Stimulated activated CD4-positive, alpha-beta T cell treated with anti-CD3 and anti-CD28 coated beads, Interleukin-15, amount 100 ng/mL, for 24 hours (primary cell): Measurements from ENCODE around the gene PRKCB.
"Not testable (repeated sequence)": the region's sequence is repeated elsewhere in the genome, so short reads cannot be mapped to it uniquely, and the experiment has no call there.

Source experiments
- DNase-seq: peaks from one replicate; pipeline ENCODE4 v3.0.0-alpha.2; 2020

The PRKCB gene

DNA sequence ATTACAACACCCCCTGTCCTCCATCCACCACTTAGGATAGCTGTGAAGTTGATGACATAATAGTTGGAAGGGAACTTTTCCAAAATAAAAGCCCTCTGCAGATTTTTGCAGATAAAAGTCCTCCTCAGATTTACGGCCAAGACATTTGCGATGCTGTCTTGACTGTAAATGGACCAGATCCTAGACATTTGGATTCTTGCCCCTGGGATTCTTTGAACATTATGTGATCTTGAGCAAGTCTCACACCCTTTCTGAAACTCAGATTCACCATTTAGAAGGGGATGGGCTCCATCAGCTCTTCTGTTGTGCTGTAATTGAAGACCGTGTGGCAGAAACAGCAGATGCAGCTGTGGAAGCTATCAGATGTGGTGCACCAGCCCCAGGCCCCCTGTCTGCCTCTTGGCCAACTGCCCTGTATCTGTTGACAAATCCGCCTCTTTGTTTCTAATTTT lies 266.5 kb downstream of the PRKCB start:
- no peak for DNase-seq

DNA sequence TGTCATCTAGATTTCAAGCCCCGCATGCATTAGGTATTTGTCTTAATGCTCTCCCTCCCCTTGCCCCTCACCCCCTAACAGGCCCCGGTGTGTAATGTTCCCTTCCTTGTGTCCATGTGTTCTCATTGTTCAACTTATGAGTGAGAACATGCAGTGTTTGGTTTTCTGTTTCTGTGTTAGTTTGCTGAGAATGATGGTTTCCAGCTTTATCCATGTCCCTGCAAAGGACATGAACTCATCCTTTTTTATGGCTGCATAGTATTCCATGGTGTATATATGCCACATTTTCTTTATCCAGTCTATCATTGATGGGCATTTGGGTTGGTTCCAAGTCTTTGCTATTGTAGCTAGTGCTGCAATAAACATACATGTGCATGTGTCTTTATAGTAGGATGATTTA lies 269.7 kb downstream of the PRKCB start:
- not testable (repeated sequence) for DNase-seq

DNA sequence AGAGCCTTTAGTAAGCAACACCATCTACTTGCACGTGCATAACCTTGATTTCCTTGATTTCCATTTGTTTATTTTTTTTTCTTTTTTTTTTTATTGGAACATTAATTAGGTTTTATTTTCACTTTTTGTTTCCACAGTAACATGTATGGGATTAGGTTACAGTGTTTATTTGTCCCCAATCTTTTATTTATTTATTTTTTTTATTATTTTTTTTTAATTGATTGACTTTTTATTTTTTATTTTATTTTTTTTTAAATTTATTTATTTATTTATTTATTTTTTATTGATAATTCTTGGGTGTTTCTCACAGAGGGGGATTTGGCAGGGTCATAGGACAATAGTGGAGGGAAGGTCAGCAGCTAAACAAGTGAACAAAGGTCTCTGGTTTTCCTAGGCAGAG lies 272.3 kb downstream of the PRKCB start:
- not testable (repeated sequence) for DNase-seq

DNA sequence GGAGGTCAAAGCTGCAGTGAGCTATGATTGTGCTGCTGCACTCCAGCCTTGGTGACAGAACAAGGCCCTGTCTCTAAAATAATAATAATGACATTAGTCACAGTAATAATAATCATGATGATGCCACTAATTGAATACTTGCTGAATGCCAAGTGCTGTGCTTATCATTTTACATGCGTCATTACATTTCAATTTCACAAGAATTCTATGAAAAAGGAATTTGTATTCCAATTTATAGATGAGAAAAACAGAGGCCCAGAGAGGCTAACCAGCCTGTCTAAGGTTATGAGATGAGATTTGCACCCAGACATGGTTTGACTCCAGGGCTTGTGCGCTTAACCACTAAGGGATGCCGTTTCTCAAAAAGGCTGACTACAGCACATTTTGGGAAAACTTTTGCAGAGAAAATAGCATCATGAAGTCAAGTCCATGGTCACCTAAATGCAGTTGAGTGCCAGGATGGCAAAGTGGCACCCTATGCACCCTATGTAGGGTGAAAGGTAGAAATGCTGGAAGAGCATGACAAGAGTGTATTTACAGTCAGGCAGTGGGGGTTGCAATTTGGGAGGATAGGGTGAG lies 276.0 kb downstream of the PRKCB start:
- no peak for DNase-seq

DNA sequence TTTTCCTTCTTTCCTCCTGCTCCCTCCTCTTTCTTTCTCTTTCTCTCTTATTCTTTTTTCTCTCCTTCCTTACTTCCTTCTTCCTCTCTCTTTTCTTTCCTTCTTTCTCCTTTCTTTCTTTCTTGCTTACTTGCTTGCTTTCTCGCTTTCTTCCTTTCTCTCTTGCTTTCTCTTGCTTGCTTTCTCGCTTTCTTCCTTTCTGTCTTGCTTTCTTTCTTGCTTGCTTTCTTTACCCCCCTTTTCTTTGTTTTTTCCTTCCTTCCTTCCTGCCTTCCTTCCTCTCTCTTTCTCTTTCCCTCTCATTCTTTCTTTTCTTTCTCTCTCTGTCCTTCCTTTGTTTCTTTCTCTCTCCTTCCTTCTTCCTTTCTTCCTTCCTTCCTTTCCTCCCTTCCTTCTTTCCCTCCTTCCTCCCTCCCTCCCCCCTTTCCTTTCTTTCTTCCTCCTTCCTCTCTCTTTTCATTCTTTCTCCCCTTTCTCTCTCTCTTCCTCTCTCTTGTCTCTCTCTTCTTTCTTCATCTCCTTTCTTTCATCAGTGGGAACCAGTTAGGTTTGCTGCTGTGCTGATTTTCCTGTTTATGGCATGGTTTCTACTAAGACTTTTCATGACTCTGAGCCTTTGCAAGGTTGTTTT lies 277.4 kb downstream of the PRKCB start:
- no peak for DNase-seq

DNA sequence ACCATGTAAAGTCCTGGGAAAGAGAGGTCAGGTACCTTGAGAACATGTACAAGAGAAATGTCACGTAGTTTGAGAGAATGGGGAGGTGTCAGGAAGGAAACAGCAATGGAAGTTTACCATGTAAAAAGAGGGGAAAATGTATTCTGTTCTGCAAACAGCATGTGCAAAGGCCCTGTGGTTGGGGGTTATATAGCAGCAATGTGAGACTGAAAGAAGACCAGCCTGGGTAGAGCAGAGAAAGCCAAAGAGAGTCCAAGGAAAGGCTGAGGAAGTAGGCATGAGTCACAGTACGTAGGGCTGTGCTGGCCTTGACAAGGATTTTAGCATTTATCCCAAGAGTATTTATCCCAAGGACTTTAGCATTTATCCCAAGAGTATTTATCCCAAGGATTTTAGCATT lies 279.1 kb downstream of the PRKCB start:
- no peak for DNase-seq

DNA sequence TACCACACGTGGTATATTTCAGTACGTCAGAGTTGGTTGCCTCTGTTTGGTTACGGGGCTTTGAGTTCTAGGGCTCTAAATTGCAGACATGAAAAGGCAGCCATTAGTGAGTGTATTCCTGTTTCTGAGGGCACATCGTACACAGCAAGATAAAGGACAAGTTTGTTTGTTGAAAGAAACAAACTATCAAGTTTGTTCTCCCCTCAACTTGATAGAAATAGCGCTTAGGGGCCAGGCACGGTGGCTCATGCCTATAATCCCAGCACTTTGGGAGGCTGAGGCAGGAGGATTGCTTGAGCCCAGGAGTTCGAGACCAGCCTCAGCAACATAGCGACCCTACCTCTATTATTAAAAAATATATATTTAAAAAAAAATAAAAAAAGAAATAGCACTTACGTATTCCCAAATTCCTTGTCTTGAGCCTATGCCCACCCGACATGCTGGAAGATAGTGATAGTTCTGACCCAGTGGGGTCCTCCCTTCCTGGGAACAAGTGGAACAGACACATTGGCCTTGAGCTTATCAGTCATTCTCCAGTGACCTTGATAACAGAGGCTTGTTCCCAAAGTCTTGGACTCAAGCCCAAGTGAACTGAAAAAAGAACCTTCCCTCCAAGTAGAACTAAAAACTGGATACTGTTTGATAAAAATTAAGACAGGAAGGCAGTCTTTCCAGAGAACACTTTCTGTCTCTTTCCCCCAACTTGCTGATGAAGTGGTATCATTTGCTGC lies 280.4 kb downstream of the PRKCB start:
- DNase-seq, result no peak

DNA sequence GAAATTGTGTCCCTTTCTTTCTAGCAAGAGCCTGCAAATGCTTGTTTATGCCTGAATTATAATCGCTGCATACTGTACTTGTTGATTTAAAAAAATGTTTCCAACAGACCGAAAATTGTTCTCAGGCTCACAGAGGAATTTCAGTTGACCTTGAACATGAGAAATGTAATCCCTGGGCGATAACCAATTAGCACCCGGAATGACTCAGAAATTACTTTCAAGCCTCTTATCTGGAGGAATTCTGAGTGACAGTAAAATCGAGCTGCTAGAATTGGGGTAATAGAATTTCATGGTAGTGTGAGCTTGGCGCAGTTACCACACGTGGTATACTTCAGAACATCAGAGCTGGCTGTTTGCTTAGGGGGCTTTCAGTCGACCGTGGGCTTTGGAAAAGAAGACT lies 281.2 kb downstream of the PRKCB start:
- DNase-seq, result no peak

DNA sequence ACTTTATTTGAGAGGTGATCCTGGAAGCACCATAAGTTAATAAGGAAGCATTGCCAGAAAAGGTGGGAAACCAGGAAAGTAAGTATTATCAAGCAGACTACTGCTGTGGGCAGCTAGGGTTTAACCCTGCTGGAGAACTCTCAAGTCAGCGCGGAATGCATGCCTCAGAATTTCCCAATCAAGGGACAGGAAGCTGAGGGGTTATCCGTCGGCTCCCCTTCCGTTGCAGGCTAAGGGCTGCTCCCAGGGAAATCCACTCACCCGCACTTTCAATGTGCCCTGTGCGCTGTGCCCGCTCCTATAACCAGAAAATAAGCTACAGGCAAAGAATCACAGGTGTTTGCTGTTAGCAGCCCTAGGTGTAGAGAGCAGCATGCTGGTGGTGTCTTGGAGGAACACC lies 281.9 kb downstream of the PRKCB start:
- no peak for DNase-seq

DNA sequence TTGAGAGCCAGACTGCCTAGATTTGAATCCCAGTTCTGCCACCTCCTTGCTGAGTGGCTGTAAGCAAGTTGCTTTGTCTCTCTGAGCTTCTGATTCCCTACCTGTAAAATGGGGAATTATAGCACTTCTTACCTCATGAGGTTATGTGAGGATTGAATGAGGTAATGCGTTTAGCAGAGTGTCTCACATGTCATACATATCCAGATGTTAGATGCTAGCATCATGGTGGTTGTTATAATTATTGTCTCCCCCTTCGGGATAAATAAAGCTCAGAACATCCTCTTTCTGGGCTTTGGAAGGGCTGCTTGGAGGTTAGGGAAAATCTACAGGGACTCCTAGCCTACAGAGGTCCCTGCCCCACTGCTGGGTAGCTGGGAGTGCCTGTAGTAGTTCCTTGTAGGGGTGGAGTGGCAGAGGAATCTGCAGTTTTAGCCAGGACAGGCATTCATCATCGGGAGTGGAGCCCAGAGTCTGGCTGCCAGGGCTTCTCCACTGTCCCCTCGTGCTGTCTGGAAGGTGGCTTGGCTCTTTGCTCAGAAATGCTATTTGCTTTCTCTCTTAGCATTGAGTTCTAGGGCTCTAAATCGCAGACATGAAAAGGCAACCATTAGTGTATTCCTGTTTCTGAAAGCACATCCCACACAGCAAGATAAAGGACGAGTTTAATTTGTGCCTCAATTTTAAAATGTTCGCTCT lies 282.5 kb downstream of the PRKCB start:
- DNase-seq, result no peak

DNA sequence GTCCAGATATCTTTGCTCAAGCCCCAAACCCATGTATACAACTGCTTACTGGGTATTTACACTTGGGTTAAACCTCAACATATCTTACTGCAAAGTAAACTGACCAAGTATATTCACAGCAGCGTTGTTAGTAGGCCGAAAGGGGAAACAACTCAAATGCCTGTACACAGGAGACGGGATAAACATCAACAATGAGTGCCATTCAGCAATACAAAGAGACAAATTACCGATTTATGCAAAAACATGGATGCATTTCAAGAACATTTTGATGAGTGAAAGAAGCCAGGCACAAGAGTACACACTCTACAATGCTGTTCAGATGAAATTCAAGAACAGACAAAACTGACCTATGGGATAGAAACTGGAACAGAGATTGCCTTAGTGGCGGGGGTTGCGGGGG lies 284.0 kb downstream of the PRKCB start:
- no peak for DNase-seq

DNA sequence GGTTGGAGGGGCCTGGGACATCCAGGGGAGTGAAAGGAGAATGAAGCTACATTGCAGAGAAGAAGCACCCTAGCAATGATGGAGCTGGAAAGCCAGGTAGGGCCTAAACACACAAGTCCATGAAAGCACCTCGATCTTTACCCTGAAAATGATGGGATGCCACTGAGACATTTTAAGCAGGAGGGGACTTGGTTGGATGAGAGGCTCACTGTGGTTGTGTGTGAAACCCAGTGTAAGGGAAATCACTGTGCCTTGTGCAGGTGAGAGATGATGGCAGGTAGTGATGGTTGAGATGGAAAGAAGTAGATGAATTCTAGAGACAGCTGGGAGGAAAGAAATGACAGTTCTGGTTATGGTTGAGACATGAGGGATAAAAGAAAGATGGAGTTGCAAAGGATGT lies 287.5 kb downstream of the PRKCB start:
- DNase-seq, result no peak

DNA sequence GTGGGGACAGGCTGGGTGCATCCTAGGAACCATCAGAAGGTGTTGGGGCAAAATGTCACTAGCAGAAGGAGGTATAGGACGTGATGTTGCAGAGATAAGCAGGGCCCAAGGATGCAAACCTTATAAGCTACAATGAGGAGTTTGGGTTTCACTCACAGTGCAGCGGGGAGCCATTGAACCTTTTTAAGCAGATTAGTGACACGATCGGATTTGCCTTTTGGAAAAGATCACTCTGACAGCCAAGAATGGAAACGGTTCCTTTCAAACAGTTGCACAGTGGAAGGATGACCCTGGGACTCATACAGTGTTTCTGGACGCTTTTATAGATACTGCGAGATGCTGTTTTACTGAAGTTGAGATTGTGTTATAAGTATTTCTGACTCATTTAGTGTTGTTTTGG lies 288.5 kb downstream of the PRKCB start:
- no peak for DNase-seq

DNA sequence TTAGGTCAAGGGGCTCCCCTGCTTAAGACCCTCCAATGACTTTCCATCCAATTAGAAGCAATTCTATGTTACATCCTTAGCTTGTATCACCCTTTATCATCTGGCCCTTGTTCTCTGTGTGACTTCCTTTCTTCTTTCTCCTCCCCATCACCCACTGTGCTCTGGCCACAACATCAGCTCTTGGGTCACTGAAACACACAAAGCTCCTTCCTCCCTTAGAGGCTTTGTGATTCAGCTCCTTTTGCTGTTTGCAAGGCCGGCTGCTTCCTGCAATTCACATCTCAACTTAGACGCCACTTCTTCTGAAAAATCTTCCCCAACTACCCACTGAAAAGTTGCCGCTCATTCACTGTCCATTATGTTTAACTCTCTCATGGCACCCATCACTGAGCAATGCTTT lies 289.4 kb downstream of the PRKCB start:
- DNase-seq, result no peak

DNA sequence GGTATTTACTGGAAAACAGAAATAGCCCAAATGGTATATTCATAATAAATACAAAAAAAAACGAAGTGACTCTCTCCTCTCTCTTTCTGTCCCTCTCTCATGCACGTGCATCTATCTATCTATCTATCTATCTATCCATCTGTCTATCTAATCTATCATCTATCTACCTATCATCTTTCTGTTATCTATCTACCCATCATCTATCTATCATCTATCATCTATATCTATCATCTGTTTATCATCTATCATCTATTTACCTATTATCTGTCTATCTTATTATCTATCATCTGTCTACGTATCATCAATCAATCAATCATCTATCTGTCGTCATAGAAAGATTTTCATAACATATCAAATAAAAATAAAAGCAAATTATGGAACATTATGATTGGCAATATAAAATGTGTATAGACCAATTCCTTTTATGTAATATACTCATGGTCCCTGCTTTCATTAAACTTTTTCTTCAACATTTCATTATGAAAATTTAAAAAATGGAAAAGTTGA lies 293.7 kb downstream of the PRKCB start:
- no peak for DNase-seq

DNA sequence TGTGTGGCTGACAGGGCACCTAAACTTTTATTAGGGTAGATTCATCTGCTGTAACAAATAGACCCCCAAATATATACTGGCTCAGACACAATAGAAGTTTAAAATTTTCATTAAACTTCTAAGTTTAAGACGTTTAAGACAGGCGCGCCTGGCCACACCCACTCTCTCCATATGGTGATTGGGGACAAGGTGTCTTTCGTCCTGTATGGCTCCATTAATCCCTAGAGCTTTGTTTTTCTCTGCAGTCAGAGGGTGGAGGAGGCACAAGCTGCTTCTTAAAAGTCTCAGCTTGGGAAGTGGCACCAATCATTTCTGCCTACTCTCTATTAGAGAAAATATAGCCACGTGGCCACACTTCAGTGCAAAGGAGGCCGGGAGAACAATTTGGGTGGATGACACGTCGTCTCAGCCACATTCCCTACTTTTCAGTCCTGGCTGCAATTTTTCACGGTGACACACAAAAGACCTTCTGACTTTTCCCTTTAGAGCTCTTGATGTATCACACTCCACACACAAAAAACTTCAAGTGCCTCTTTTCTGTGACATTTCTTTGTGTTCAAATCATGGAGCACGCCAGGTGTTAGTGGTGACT lies 294.8 kb downstream of the PRKCB start:
- no peak for DNase-seq

DNA sequence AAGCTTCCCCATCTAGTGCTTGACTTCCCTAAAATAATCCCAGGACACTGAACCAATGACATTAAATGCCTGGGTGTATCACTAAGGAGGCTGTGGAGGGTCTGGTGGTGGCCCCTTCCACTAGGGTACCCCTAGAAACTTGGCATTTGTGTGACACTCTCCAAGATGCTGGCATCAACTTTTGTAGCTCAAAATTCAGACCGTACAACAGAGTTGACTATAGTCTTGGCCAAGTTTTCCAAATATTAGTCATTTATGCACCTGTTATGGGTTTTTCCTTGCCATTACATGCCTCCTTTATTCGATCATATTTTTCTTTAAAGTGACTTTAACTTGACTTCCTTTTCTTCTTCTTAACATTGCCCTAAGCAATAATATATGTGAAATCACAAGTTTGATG lies 295.5 kb downstream of the PRKCB start:
- DNase-seq, result no peak

DNA sequence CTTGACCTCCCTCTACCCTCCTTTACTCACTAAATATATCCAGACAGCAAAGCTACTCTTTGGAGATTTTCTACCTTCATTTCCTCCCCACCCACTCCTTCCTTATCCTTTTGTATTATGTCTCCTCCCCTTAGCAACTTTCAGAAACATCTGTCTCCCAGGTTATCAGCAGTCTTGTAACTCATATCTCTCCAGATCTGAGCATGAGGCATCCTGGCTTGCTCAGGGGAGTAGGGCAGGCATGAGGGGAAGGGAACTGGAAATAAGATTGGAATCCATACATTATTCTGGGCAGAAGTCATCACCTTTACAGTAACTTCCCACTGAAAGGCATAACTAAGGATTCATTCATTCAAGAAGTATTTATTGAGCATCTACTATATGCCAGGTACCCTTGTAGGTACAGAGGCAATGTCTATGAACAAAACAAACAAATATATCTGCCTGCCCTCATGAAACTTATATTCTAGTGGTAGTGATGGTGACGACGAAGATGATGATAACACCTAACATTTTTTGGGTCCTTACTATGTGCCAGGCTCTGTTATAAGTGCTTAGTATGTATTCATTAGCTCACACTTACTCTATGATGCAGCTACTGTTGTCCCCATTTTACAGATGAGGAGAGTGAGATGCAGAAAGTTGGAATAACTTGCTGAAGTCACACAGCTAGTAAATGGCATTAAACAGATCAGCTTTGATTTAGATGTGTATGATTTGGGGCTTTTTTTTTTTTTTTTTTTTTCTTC lies 296.4 kb downstream of the PRKCB start:
- no peak for DNase-seq

DNA sequence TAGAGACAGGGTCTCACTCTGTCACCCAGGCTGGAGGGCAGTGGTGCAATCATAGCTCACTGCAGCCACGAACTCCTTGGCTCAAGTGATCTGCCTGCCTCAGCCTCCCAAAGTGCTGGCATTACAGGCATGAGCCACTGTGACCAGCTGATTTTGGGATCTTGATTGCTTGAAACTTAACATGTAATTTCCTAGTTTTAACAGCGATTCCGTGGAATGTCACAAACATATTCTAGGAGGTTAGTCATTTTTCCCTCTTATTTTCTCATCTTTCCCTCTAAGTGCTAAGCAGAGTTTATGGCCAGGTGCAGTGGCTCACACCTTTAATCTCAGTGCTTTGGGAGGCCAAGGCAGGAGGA lies 297.0 kb downstream of the PRKCB start:
- no peak for DNase-seq

DNA sequence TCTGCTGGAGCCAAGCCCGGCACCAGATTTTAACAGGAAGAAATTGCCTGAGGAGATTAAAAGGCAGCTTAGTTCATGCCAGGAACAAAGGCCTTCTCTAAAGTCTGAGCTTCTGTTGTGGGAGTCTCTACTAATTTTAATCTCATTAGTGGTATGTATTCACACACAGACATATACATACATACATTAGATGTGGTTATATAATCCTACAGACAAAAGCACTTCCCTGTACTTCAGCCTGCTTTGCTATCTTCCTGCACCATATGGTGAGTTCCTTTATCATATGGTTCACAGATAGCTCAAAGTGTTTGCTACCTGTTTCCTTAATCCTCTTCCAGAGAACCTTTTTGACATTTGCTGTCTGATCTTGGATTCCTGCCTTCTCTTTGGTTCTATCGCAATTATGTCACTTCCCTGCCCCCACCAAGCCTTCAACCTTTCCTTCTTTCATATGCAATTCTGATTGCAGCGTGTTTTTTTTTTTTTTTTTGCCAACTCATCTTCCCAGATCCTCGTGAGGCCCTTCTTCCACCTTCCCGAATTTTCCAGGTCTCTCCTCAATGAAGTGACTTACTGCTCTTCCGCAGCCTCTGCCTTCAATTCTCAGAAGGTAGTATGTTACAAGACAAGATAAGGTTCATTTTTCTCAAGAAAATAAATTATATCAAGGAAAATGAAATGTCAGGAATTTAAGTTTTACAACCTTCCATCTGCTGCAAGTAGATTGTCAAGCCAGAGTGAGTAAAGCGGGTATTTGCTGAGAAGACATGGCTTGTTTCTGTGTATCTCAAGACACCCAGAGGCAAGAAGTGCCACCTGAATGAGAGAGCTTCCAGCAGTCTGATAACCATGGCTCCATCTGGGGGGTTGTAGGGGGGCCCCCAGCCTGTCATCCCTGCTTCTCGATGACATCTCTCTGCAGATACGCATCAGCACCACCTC lies 300.1 kb downstream of the PRKCB start:
- DNase-seq, result no peak

DNA sequence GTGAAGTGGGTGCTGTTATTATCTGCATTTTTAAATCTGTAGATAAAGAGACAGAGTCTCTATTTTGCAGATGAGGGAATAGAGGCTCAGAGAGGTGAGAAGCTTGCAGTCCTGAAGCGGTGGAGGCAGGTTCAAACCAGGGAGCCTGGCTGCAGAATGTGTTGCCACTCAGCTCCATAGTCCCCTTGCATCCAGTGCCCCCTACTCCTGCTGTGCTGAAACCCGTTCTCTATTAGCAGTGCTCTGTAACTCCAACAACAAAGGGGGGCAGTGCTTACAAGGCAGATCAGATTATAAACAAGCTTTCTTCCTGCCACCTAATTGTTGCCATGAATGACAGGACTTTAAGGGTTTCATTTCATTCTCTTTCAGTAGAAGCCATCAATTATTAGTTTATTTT lies 302.2 kb downstream of the PRKCB start:
- no peak for DNase-seq
